HEK293 (cell line): ENCODE results near the gene TMEM35B.

Experiments used
- SALL2 ChIP-seq: fragments of 450-650 bp; formaldehyde crosslinking; IDR thresholded peaks from 2 replicates; pipeline ENCODE4 v1.5.0; 2017; ENCODE audit warnings: missing biosample characterization, mild to moderate bottlenecking, missing genetic modification characterization, borderline replicate concordance
- ZBTB17 ChIP-seq: fragments of 450-650 bp; formaldehyde crosslinking; IDR thresholded peaks from 2 replicates; pipeline ENCODE4 v1.5.1; 2016; ENCODE audit warnings: missing biosample characterization, missing genetic modification characterization
- ZNF221 ChIP-seq: fragments of 450-650 bp; formaldehyde crosslinking; IDR thresholded peaks from 2 replicates; pipeline ENCODE4 v1.5.1; 2017; ENCODE audit warnings: missing biosample characterization, missing genetic modification characterization, borderline replicate concordance
- ZNF24 ChIP-seq: fragments of 450-650 bp; formaldehyde crosslinking; IDR thresholded peaks from 2 replicates; pipeline ENCODE4 v1.5.1; 2016; ENCODE audit warnings: missing biosample characterization, missing genetic modification characterization
- ZNF433 ChIP-seq: fragments of 450-650 bp; formaldehyde crosslinking; IDR thresholded peaks from 2 replicates; pipeline ENCODE4 v1.5.1; 2016; ENCODE audit warnings: missing biosample characterization, missing genetic modification characterization, low read depth
- ZNF626 ChIP-seq: fragments of 450-650 bp; sonication (Bioruptor Pico); formaldehyde crosslinking; IDR thresholded peaks from 2 replicates; pipeline ENCODE4 v1.5.1; 2018; ENCODE audit warnings: missing biosample characterization, missing genetic modification characterization, inconsistent platforms
- ZNF660 ChIP-seq: fragments of 450-650 bp; IDR thresholded peaks from 2 replicates; pipeline ENCODE4 v1.5.1; 2018; ENCODE audit warnings: missing biosample characterization, mild to moderate bottlenecking, missing genetic modification characterization
- ZNF777 ChIP-seq: fragments of 450-650 bp; formaldehyde crosslinking; IDR thresholded peaks from 2 replicates; pipeline ENCODE4 v1.5.1; 2017; ENCODE audit warnings: missing biosample characterization, missing genetic modification characterization, borderline replicate concordance
- TF ChIP-seq, protein P1 (sequence below): fragments of 450-650 bp; formaldehyde crosslinking; IDR thresholded peaks from 2 replicates; pipeline ENCODE4 v1.5.0; 2017; ENCODE audit warnings: missing biosample characterization, missing genetic modification characterization, borderline replicate concordance
- TF ChIP-seq, protein P2 (sequence below): fragments of 450-650 bp; formaldehyde crosslinking; IDR thresholded peaks from 2 replicates; pipeline ENCODE4 v1.5.1; 2016; ENCODE audit warnings: missing biosample characterization, missing genetic modification characterization
- TF ChIP-seq, protein P3 (sequence below): fragments of 450-650 bp; formaldehyde crosslinking; IDR thresholded peaks from 2 replicates; pipeline ENCODE4 v1.5.1; 2016; ENCODE audit warnings: missing biosample characterization, missing genetic modification characterization

DNA sequence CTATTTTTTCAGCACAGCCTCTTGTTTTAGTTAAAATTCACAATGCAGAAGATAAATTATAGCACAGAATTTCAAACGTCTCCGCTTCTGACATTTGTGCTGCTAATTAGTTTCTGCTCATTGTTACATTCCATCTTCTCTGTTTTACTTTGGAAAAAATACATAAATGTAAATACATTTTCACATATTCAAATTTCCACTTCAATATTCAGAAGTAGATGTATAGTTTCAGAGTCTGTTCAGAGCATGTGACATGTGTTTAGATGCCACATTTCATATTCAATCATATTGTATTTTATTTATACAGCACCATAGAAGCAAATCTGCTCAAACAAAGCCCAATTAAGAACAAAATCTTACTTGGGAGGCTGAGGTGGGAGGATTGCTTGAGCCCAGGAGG is 19.6 kb downstream of the TMEM35B start:
- TF ChIP-seq ZBTB17 (tag by site-specific recombination) = no peak
- TF ChIP-seq ZNF24 = no peak
- TF ChIP-seq, protein P1, sequence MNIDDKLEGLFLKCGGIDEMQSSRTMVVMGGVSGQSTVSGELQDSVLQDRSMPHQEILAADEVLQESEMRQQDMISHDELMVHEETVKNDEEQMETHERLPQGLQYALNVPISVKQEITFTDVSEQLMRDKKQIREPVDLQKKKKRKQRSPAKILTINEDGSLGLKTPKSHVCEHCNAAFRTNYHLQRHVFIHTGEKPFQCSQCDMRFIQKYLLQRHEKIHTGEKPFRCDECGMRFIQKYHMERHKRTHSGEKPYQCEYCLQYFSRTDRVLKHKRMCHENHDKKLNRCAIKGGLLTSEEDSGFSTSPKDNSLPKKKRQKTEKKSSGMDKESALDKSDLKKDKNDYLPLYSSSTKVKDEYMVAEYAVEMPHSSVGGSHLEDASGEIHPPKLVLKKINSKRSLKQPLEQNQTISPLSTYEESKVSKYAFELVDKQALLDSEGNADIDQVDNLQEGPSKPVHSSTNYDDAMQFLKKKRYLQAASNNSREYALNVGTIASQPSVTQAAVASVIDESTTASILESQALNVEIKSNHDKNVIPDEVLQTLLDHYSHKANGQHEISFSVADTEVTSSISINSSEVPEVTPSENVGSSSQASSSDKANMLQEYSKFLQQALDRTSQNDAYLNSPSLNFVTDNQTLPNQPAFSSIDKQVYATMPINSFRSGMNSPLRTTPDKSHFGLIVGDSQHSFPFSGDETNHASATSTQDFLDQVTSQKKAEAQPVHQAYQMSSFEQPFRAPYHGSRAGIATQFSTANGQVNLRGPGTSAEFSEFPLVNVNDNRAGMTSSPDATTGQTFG (tag by site-specific recombination) = no peak
- TF ChIP-seq, protein P2, sequence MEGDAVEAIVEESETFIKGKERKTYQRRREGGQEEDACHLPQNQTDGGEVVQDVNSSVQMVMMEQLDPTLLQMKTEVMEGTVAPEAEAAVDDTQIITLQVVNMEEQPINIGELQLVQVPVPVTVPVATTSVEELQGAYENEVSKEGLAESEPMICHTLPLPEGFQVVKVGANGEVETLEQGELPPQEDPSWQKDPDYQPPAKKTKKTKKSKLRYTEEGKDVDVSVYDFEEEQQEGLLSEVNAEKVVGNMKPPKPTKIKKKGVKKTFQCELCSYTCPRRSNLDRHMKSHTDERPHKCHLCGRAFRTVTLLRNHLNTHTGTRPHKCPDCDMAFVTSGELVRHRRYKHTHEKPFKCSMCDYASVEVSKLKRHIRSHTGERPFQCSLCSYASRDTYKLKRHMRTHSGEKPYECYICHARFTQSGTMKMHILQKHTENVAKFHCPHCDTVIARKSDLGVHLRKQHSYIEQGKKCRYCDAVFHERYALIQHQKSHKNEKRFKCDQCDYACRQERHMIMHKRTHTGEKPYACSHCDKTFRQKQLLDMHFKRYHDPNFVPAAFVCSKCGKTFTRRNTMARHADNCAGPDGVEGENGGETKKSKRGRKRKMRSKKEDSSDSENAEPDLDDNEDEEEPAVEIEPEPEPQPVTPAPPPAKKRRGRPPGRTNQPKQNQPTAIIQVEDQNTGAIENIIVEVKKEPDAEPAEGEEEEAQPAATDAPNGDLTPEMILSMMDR (tag by site-specific recombination) = no peak
- no peak for TF ChIP-seq ZNF777
- no peak for TF ChIP-seq ZNF660 (tag by site-specific recombination)
- TF ChIP-seq ZNF626 (tag by site-specific recombination) = no peak
- no peak for TF ChIP-seq ZNF433 (tag by site-specific recombination)
- no peak for TF ChIP-seq SALL2
- TF ChIP-seq, protein P3, sequence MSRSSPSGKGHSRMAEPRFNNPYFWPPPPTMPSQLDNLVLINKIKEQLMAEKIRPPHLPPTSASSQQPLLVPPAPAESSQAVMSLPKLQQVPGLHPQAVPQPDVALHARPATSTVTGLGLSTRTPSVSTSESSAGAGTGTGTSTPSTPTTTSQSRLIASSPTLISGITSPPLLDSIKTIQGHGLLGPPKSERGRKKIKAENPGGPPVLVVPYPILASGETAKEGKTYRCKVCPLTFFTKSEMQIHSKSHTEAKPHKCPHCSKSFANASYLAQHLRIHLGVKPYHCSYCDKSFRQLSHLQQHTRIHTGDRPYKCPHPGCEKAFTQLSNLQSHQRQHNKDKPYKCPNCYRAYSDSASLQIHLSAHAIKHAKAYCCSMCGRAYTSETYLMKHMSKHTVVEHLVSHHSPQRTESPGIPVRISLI (tag by site-specific recombination) = no peak
- TF ChIP-seq ZNF221 (tag by site-specific recombination) = no peak
